GM20431 (cell line): ENCODE measurements around the gene CD164L2.
"Not testable (repeated sequence)": the region's sequence is repeated elsewhere in the genome, so short reads cannot be mapped to it uniquely, and the experiment has no call there.

ENCODE experiments used
- in situ Hi-C: fragments of 300-500 bp; cut with MseI, MboI; formaldehyde crosslinking; loops from one replicate; pipeline ENCODE4 v1.15.0; 2020; ENCODE audit warnings: low sequenced_read_pairs; ENCODE audit not compliant: unreplicated experiment

Gene CD164L2

DNA sequence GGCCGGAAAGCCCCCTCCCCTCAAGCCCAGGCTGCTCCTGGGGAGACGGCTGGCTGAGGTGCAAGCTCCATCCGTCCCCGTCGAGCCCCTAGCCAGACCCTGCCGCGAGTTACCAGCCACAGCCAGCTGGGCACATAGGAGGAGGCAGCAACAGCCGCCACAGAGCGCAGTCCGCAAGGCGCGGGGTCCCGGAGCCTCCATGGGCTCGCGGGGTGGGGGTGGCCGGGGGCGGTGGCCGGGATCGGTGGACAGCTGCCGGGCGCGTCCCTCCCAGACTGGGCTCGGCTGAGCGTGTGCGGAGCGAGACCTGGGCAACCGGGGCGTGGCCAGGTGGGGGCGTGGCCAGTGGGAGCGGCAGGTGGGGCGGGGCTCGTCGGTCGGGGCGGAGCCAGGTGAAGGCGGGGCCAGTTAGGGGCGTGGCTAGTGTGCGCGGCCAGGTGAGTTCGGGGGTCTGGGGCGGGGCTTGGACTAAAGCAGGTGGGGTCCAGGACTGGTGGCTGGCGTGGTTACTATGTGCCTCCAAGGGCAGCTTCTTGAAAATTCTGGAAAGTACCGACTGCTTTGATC is at the start of gene CD164L2:
TSS of gene CD164L2 (minus strand) at position 295 of the 567 bp plus-strand sequence. CDS start at position 201, 94 bp downstream.
- in situ Hi-C loops: no loop called here

DNA sequence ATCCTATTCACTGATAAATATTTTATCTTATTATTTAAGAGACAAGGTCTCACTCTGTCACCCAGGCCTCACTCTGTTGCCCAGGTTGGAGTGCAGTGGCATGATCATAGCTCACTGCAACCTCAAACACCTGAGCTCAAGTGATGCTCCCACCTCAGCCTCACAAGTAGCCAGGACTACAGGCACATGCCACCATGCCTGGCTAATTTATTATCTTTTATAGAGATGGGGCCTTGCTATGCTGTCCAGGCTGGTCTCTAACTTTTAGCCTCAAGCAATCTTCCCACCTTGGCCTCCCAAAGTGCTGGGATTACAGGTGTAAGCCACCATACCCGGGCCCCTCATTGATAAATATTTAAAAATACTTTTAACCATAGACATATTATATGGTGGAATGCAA is 49.6 kb upstream of the CD164L2 start:
- in situ Hi-C loops: not testable (repeated sequence)

- in situ Hi-C loops: no loop called here
Measured at GRCh38 chr1:27431601-27431940, 48.4 kb upstream of the CD164L2 start.

DNA sequence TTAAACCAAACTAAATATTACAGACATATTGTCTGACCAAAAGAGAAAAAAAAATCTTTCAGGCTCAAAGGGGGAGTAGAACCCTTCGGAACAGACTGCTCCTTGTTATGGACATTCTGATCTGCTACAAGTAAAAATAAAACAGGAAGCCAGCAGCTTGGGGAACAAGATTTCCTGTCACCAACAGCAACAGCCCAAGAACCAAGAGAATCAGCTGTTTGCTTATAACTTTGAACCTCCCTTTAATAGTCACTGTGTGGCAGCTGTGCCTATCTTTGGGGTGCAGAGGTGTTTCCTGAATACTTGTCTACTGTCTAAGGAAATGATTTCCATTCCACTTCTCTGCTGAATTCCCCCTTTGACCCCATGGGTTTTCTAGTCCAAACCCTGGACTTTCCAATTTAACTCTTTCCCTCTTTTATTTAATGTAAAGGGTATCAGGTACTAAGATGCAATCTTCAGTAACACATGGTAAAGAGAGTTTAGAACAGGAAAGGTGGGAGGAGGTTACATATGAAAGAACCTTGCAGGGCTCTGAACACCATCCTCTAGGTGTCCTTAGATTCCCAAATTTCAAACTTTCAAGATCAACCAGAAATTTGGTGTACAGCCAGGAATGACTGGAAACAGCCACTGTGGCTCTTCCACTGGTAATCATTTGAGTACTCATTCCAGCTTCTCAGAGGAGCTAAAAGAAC is 47.9 kb upstream of the CD164L2 start:
- in situ Hi-C loops: no loop called here

DNA sequence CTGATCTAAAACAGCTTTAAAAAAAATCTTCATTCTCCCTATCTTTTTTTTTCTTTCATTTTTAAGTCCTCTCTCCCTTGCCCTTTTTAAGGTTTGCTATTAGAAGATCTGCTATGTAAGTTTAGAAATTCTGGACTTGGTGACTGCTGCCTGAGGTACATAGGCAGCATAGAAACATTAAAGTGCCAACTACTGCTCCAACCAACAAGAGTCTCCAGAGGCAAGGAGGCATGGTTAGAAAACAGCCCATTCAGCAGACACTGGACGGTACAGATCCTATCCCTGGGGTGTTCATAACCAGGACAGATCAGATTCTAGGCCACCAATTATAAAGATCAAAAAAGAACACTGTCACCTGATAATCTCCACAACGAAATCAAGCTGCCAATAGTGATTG is 45.9 kb upstream of the CD164L2 start:
- in situ Hi-C loops: no loop called here

DNA sequence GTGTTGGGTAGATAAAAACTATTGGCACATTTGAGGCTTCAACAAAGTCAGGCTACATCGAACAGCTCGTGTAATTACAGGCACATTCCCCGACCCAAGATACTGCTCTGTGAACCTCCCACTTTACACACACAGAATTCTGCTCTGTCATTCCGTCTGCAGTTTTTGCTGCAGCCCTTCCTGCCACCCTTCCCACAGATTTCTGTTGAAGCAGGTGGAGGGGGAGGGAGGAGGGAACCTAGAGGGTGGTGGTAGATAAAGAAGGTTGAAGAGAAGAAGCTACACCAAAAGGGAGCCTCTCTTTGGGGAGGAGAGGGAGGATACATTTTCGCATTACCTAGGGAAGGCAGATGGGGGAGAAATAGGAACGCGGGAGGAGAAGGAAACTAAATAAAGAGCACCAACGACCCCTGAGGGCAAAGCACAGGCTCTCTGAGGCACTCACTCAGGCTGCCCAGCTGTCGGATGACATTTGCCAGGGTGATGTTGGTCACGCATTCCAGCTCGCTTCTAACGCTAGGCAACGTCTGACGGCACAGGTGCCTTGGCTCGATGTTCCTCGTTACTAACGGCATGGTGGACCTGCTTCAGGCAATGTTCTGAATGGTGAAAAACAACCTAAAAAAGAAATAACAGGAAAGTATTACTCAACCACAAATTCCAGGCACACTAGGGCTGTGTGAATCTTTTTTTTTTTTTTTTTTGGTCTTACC is 45.3 kb upstream of the CD164L2 start:
- in situ Hi-C loops: no loop called here

DNA sequence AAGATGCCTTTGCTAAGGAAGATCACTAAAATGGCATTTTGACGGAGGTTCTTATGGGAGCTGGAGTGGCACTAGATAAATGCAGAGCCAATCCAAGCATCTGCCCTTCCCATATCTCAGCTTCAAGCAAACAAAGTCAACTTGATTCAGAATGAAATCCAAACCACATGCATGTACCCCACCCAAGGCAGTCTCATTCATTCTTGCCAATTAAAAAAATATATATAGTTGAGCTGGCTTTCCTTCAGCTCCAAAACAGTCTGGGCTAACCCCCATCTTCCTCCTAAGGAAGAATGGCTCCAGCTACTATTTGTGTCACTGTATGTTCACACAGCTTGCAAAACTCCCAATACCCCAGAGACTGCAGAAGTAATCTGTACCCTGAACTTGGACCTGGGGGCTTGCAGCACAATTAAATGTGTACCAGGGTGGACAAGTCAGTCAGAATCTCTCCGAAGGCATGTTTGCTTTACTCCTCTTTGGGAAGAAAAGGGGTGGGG is 44.7 kb upstream of the CD164L2 start:
- in situ Hi-C loops: no loop called here

GRCh38 chr1:27427329-27427728 is 44.2 kb upstream of the CD164L2 start:
- in situ Hi-C loops: no loop called here

DNA sequence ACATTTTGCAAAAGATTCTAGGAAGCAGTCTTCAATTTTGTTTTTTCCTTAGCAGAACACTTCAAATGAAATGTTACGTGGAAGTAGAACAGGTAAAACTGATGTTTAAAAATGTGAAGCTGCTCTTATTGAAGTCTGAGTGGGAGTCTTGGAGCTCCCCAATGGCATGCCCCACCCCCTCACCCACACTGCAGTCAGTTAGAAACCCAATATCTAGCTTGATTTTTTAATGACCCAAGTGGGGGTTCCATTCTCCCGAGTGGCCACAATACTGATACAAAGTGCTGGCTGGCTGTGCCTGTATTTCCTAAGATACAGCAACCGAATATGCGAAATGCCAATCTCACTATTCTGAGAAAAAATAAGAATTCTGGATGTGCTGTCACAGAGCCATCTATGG is 40.6 kb upstream of the CD164L2 start:
- in situ Hi-C loops: no loop called here

DNA sequence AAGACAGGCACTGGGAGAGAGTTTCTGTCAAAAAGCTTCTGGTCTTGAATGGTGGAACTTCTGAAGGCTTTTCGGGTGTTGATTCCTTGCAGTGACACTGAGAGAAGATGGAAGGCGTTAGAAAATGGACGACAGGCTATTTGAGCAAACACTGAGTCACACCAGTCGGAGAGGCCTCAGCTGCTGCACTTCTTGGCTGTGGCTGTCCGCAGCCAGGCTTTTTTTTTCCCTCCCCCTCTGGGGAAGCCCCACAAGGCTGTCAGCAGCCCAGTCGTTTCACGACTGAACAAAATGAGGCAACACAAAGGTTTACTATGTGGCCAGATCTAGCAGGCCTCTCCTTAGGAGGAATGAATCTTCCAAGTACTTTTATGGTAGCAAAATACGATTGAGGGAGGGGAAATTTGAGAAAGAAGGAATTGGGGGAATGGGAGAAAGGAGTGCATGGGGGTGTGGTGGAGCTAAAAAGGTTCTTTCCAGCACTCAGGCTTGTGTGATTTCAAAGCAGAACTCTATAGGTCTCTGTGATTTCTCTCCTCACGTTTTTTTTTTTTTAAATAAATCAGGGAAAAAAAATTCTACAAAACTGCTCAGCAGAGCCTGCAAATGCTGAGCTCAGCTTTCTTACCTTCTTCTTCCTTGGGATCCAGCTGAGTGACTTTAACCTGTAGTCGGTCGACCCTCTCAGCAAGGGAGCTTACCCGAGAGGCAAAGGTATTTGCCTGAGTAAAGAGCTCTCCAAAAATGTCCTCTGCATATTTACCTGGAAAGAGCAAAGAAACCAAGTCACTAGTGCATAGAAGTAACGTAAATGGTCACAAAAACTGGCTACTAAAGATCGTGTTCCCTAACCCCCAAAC is 35.4 kb upstream of the CD164L2 start:
- in situ Hi-C loops: no loop called here

- in situ Hi-C loops: no loop called here
Measured at GRCh38 chr1:27417713-27418112, 34.6 kb upstream of the CD164L2 start.

GRCh38 chr1:27416387-27417111 is 33.4 kb upstream of the CD164L2 start:
- in situ Hi-C loops: no loop called here

GRCh38 chr1:27414091-27414490 is 31.0 kb upstream of the CD164L2 start:
- in situ Hi-C loops: no loop called here

GRCh38 chr1:27413004-27413403 is 29.9 kb upstream of the CD164L2 start:
- in situ Hi-C loops: no loop called here

DNA sequence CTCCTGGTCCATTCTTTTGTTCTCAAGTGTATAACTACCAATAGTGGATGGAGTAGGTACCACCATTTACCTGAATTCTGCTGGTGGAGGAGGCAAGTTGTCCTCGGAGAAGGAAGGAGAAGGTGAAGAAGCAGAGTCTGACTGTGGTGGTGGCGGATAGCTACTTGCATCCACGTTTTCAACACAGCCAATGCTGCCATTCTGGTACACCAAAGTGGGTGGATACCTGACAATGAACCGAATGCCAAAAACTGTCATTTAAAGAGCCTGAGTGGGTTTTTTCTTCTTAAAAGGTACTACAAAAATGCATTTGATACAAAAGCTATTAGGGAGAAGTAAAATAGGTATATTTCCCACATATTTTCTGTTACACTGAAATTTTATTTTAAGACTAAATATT is 29.4 kb upstream of the CD164L2 start:
- in situ Hi-C loops: no loop called here

- in situ Hi-C loops: no loop called here
Measured at GRCh38 chr1:27410709-27411108, 27.6 kb upstream of the CD164L2 start.

- in situ Hi-C loops: no loop called here
Measured at GRCh38 chr1:27409669-27410068, 26.5 kb upstream of the CD164L2 start.

DNA sequence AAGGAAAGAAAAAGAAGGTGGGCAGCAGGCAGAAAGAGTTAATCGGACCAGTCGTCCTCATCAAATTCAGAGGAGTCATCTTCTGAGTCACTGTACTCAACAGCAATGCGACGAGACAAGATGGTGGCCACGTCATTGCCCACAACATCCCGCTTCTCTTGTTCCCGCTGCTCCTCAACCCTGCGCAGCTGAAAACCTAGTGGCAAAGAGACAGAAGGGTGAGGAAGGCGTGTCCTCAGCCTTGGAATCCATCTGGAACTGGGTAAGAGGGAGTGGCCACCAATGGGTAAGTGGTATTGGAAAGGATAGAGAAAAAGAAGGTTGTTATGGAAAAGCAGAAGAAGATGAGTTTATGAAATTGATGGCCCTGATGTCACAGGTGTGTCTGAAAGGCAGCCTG is 25.0 kb upstream of the CD164L2 start:
- in situ Hi-C loops: no loop called here

GRCh38 chr1:27406791-27407190 is 23.7 kb upstream of the CD164L2 start:
- in situ Hi-C loops: not testable (repeated sequence)

DNA sequence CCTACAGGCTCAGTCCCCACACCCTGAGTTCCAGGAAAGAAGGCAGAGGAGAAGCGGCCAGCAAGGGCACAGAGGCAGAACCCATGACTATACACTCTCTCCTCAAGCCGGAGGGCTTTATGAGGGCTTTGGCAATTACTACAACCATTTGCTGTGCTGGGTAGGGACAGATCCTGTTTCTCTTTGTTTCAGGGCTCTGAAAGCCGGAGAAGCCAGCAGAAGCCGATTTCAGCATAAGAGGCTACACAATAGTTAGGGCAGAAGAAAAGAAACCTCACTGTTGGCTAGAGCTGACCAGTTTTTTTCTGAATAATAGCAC is 23.2 kb upstream of the CD164L2 start:
- in situ Hi-C loops: no loop called here
